ENCODE data around the gene INHBE.
A peak's percentile ranks its signal among the peaks of the same experiment; 100 is the strongest.

INHBE gene

DNA sequence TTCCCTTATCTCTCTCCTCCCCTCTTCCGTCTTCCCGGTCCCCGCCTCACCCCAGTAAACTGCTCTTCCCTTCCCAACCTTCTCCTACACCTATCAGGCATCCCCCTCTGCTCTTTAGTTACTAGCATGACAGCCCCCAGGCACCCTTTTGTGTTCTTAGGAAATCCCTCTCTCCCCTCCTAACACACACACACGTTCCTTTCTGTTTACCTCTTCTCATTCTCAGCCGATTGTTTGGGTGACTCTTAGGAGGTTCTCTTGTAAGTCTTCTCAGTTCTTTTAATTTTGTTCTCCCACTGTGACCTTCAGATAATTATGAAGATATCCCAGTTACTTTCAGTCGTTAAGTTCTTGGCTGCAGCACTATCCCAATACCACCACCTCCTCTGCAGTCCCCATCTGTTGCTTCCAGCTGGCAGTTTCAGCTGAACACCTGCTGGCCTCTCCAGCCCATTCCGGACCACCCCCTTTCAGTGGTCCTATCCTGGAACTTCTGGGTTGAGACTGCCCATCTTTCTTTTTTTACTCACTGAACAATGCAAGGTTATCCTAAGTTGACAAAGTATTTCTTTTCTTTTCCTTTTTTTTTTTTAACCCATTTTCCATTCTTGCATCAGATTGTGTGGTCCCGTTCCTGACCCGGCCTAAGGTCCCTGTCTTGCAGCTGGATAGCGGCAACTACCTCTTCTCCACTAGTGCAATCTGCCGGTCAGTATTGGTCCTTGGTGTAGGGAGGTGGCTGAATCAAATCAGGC is 33.5 kb downstream of the INHBE start (continued):
- TF ChIP-seq, protein P1, sequence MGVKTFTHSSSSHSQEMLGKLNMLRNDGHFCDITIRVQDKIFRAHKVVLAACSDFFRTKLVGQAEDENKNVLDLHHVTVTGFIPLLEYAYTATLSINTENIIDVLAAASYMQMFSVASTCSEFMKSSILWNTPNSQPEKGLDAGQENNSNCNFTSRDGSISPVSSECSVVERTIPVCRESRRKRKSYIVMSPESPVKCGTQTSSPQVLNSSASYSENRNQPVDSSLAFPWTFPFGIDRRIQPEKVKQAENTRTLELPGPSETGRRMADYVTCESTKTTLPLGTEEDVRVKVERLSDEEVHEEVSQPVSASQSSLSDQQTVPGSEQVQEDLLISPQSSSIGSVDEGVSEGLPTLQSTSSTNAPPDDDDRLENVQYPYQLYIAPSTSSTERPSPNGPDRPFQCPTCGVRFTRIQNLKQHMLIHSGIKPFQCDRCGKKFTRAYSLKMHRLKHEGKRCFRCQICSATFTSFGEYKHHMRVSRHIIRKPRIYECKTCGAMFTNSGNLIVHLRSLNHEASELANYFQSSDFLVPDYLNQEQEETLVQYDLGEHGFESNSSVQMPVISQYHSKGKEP (tag by site-specific recombination; IDR thresholded peaks at IDR 0.05): no peak
- no peak for TF ChIP-seq ZNF837 (tag by site-specific recombination; IDR thresholded peaks at IDR 0.05)
- TF ChIP-seq ZNF394 (tag by site-specific recombination; IDR thresholded peaks at IDR 0.05; ENCODE audit: borderline replicate concordance): no peak
- TF ChIP-seq, protein P2, sequence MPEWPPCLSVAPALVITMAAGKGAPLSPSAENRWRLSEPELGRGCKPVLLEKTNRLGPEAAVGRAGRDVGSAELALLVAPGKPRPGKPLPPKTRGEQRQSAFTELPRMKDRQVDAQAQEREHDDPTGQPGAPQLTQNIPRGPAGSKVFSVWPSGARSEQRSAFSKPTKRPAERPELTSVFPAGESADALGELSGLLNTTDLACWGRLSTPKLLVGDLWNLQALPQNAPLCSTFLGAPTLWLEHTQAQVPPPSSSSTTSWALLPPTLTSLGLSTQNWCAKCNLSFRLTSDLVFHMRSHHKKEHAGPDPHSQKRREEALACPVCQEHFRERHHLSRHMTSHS (tag by site-specific recombination; IDR thresholded peaks at IDR 0.05): no peak
- TF ChIP-seq ZNF707 (tag by site-specific recombination; IDR thresholded peaks at IDR 0.05): no peak
- TF ChIP-seq, protein P3, sequence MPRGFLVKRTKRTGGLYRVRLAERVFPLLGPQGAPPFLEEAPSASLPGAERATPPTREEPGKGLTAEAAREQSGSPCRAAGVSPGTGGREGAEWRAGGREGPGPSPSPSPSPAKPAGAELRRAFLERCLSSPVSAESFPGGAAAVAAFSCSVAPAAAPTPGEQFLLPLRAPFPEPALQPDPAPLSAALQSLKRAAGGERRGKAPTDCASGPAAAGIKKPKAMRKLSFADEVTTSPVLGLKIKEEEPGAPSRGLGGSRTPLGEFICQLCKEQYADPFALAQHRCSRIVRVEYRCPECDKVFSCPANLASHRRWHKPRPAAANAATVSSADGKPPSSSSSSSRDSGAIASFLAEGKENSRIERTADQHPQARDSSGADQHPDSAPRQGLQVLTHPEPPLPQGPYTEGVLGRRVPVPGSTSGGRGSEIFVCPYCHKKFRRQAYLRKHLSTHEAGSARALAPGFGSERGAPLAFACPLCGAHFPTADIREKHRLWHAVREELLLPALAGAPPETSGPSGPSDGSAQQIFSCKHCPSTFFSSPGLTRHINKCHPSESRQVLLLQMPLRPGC (tag by site-specific recombination; IDR thresholded peaks at IDR 0.05): no peak
- TF ChIP-seq KLF16 (tag by site-specific recombination; IDR thresholded peaks at IDR 0.05): 0 out of 2 replicates have a peak, but pooled peaks have one; percentile 16
- TF ChIP-seq ZNF792 (tag by site-specific recombination; IDR thresholded peaks at IDR 0.05): 0 out of 2 replicates have a peak, but pooled peaks have one; percentile 13
- TF ChIP-seq ZNF184 (tag by site-specific recombination; IDR thresholded peaks at IDR 0.05): no peak
- TF ChIP-seq ZNF664 (tag by site-specific recombination; IDR thresholded peaks at IDR 0.05): no peak
- no peak for TF ChIP-seq ZNF221 (tag by site-specific recombination; IDR thresholded peaks at IDR 0.05; ENCODE audit: borderline replicate concordance)
- no peak for TF ChIP-seq ZNF514 (tag by site-specific recombination; IDR thresholded peaks at IDR 0.05)
- no peak for TF ChIP-seq ZNF24 (tag by site-specific recombination; IDR thresholded peaks at IDR 0.05)

DNA sequence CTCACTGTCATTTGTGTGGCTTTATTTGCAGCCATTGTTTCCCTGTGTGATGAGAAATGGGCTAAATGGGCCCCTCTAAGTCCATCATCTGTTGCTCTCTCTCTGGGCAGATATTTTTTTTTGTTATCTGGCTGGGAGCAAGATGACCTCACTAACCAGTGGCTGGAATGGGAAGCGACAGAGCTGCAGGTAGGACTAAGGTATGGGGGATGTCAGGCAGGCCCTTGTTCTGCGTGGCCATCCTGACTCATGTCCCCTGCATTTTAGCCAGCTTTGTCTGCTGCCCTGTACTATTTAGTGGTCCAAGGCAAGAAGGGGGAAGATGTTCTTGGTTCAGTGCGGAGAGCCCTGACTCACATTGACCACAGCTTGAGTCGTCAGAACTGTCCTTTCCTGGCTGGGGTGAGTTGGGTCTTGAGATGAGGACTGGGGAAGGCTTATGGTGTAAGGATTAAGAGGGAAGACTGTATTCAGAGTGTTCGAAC is 34.1 kb downstream of the INHBE start:
- H3K27ac ChIP-seq (ENCODE audit: extremely low read depth, low read depth, low read length): no peak overlapping the region
- ChIA-PET CTCF (interaction anchor here (0.5 to 0.8 kb wide), 2 partner anchors 27 to 365 kb away, joined by 3 to 7 read pairs; no protein-coding TSS in a partner anchor), POLR2A (interaction anchor here (0.7 kb wide), 1 partner anchor 8 kb away, joined by 3 read pairs; no protein-coding TSS in a partner anchor)

More for the DNA sequence above, 34.1 kb downstream of the INHBE start:
- H3K4me3 ChIP-seq (ENCODE audit: low read depth, low read length): peak overlapping the region; percentile 91
- TF ChIP-seq ZBTB1 (tag by site-specific recombination; IDR thresholded peaks at IDR 0.05) (no peak), KLF1 (tag by site-specific recombination; IDR thresholded peaks at IDR 0.05) (no peak), ZNF624 (tag by site-specific recombination; IDR thresholded peaks at IDR 0.05) (no peak), ZNF175 (tag by site-specific recombination; IDR thresholded peaks at IDR 0.05) (no peak), FEZF1 (tag by site-specific recombination; IDR thresholded peaks at IDR 0.05) (no peak), ZNF558 (tag by site-specific recombination; IDR thresholded peaks at IDR 0.05) (no peak), GLI4 (tag by site-specific recombination; IDR thresholded peaks at IDR 0.05) (no peak), SALL2 (tag by site-specific recombination; IDR thresholded peaks at IDR 0.05; ENCODE audit: borderline replicate concordance) (no peak), ZNF274 (IDR thresholded peaks at IDR 0.05; ENCODE audit: low read length) (no peak), ZNF274 (tag by site-specific recombination; IDR thresholded peaks at IDR 0.05; ENCODE audit: borderline replicate concordance) (no peak), SP7 (tag by site-specific recombination; IDR thresholded peaks at IDR 0.05) (no peak)
- TF ChIP-seq, protein P4, sequence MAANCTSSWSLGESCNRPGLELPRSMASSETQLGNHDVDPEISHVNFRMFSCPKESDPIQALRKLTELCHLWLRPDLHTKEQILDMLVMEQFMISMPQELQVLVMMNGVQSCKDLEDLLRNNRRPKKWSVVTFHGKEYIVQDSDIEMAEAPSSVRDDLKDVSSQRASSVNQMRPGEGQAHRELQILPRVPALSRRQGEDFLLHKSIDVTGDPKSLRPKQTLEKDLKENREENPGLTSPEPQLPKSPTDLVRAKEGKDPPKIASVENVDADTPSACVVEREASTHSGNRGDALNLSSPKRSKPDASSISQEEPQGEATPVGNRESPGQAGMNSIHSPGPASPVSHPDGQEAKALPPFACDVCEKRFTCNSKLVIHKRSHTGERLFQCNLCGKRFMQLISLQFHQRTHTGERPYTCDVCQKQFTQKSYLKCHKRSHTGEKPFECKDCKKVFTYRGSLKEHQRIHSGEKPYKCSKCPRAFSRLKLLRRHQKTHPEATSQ (tag by site-specific recombination; IDR thresholded peaks at IDR 0.05): no peak
- no peaks in the 10 kb centered on the region for H3K4me1 ChIP-seq (ENCODE audit: control insufficient read depth, insufficient read depth, low read length)
- no peaks in the 10 kb centered on the region for H3K9me3 ChIP-seq (ENCODE audit: control insufficient read depth, insufficient read depth, low read depth, low read length)
- peaks cover 28 to 43% of the 10 kb centered on the region in 2 experiments for H3K36me3 ChIP-seq (ENCODE audit: control insufficient read depth in 2 of 2, insufficient read depth in 1 of 2, low read length in 2 of 2)

Data from HEK293 (cell line).